ENCODE data around the gene AP1G1.

Gene AP1G1

DNA sequence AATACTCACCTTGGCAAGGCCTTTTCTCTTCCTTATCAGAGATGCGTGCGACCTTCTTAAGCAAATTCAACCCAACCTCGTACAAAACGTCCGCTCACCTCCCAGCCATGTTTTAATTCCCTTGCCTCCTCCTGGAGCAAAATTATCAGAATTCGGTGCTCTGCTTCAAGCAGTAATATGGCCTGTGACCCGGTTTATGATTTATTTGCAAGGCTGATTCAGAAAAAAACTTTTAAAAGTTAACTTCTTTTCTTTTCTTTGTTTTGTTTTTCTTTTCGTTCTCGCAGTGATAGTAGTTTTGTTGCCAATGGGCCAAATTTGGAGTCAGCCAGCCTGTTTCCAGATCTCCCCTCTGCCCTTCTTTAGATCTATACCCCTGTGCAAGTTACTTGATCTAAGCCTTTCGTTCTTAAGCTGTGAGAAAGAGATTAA is 84.3 kb downstream of the AP1G1 start, which contains the start of gene PHLPP2:
TSS of gene PHLPP2 (minus strand) at position 382 of the 432 bp plus-strand sequence. CDS start 9,906 bp downstream, outside the sequence.
- H3K27ac ChIP-seq, result peak within 1 kb of the TSS; percentile 82
- no peak for TF ChIP-seq CTCF (conservative IDR thresholded peaks at IDR 0.05)

DNA sequence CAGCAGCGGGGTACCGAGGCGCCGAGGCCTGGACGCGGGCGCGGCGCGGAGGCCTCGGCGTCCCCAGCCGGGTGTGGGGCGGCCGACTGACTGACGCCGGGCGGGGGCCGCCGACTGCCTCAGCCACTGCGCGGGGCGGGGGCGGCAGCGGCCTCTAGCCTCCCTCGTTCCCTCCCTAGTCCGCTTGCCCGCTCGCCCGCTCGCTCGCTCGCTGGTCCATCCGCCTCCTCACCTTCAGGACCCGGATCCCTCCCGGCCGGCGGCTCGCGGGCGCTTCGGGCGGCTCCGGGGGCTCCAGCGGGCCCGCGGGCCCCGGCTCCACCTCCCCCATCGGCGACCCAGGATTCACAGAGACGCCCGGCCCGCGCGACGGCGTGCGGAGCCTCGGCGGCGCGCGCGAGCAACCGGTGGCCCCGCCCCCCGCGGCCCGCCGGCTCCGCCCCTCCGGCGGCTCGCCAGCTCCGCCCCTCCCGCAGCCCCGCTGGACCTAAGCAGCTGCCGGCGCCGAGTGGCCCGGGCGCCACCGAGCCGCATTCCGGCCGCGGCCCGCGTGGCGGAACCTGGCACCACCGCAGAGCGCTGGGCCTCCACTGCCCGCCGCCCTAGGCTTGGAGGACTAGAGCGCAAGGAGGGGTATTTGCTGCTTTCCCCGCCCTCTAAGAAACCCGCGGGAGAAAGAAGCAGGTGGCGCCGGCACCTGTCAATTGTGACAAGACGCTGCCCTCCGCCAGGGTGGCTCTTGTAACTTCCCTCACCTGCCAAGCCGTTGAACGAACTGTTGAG is 84.9 kb downstream of the AP1G1 start:
- H3K27ac ChIP-seq, result peak overlapping the region; percentile 82
- TF ChIP-seq CTCF (conservative IDR thresholded peaks at IDR 0.05), result peak; percentile 10; the same call in 1 of the 2 replicates

DNA sequence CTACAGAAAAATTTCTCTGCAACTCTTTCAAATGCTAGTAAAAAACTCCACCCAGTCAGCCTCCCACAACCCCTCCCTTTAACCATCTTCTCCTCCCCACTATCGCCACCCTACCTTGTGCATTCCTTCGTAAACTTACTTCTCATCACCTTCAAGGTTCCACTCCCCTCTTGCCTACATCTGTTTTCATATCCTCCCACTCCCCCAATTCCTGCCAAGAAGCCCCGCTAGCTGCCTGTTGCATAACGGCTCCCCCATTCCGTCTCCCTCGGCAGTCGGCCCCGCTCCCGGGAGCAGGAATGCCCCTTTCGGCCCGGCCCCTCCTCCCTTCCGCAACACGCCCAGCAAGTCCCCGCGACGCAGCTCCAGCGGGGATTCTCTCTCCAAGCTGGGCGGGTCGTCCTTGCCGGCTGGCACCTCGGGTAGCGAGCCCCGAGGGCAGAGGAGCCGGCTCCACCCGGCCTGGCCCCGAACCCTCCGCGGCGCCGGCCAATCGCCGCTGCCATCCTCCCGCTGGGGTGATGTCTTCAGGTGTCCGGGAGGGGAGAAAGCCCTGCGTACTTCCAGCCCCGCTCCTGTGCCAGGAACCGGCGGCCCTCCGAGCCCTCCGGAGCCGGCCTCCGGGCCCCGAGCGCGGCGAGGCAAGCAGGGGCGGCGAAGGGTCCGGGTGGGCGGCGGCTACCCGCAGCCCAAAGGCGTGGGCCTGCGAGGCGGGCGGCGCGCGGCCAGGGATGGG is 85.7 kb downstream of the AP1G1 start:
- peak overlapping the region; percentile 82 for H3K27ac ChIP-seq
- TF ChIP-seq CTCF (conservative IDR thresholded peaks at IDR 0.05), result no peak

- H3K27ac ChIP-seq, result no peak overlapping the region; the same call in 1 of the 2 replicates
- no peak for TF ChIP-seq CTCF (conservative IDR thresholded peaks at IDR 0.05)
These were observed 87.4 kb downstream of the AP1G1 start for GRCh38 chr16:71721066-71721740.

DNA sequence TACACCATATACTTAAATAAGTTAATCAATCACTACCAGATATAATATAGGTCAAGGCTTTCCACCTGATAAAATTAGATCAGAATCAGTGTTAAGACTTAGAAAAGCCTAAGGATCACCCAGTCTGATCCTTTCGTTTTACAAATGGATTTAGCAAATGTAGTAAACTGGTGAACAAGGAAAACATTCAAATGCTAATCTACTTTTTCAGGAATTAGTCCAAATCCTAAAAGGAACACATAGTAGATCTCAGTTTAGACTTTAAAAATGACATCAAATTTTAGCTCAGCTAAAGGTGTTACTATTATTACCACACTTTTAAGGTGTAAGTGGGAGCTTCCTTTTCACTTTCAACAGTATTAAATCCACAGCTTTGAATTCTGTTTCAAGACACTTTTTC is 96.1 kb downstream of the AP1G1 start:
- H3K27ac ChIP-seq, result no peak overlapping the region
- TF ChIP-seq CTCF (conservative IDR thresholded peaks at IDR 0.05), result no peak

DNA sequence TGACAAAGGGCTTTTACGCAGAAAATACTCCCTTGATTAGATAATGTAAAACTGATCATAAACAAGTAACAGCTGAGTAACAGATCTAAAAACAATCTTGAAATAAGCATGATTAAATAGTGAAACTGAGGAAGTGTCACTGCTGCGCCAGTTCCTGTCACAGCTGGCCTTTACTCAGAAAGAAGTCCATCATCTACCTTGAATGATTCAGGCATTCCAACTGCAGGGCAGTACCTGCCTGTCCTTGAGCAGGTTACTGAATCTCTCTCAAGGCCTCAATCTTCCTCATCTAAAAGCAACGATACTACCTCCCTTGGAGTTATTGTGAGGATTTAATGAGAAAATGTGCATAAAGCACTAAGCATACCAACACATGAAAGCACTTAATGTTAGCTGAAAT is 96.8 kb downstream of the AP1G1 start:
- H3K27ac ChIP-seq, result no peak overlapping the region
- no peak for TF ChIP-seq CTCF (conservative IDR thresholded peaks at IDR 0.05)

- no peak overlapping the region for H3K27ac ChIP-seq
- no peak for TF ChIP-seq CTCF (conservative IDR thresholded peaks at IDR 0.05)
These were observed 99.3 kb downstream of the AP1G1 start for GRCh38 chr16:71709229-71709781.
